ENCODE measurements around the gene SMPDL3A.

- TF ChIP-seq, protein P1, sequence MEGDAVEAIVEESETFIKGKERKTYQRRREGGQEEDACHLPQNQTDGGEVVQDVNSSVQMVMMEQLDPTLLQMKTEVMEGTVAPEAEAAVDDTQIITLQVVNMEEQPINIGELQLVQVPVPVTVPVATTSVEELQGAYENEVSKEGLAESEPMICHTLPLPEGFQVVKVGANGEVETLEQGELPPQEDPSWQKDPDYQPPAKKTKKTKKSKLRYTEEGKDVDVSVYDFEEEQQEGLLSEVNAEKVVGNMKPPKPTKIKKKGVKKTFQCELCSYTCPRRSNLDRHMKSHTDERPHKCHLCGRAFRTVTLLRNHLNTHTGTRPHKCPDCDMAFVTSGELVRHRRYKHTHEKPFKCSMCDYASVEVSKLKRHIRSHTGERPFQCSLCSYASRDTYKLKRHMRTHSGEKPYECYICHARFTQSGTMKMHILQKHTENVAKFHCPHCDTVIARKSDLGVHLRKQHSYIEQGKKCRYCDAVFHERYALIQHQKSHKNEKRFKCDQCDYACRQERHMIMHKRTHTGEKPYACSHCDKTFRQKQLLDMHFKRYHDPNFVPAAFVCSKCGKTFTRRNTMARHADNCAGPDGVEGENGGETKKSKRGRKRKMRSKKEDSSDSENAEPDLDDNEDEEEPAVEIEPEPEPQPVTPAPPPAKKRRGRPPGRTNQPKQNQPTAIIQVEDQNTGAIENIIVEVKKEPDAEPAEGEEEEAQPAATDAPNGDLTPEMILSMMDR (IDR thresholded peaks at IDR 0.05), result no peak
- TF ChIP-seq POLR2A (IDR thresholded peaks at IDR 0.05), result no peak
Measured at GRCh38 chr6:122838060-122838780, 49.2 kb downstream of the SMPDL3A start.

All from breast epithelium (tissue), 3 donors.